OCI-LY7 (cell line): ENCODE measurements around the gene ACSL3. TPM values are rescaled to one million over a fixed set of nuclear protein-coding genes. Genes with fewer than 3 reads are reported as not detected.

Experiments
- BruUV-seq: library from RNA; stranded (reverse); fragments of 400-500 nt; replicated peaks from 2 replicates; lab custom pipeline; 2021; lab: Mats Ljungman, UMichigan
- CTCF ChIA-PET: fragments of 300-600 bp; sonication (Branson Sonifier 250); formaldehyde crosslinking; loops from one replicate; lab custom pipeline; 2022; ENCODE audit warnings: antibody characterized with exemption; ENCODE audit not compliant: unreplicated experiment; lab: Charles Lee
- POLR2A ChIA-PET: fragments of 300-600 bp; sonication (Branson Sonifier 250); formaldehyde crosslinking; loops from one replicate; lab custom pipeline; 2022; ENCODE audit warnings: antibody characterized with exemption; lab: Charles Lee
- DNase-seq: peaks from one replicate; pipeline ENCODE4 v3.0.0-alpha.2; 2015; ENCODE audit warnings: low spot score
- H2AFZ ChIP-seq: fragments of 200-600 bp; sonication (generic), shearing (Covaris generic); 2 replicates; pipeline ENCODE4 v1.6.1; 2014; ENCODE audit warnings: mild to moderate bottlenecking, antibody characterized with exemption, low read length, moderate library complexity
- H3K27ac ChIP-seq: fragments of 200-600 bp; sonication (generic); 2 replicates; pipeline ENCODE4 v1.5.1; 2014; ENCODE audit warnings: mixed run types, low read depth, mild to moderate bottlenecking, moderate library complexity, low read length, inconsistent platforms; ENCODE audit not compliant: poor library complexity, severe bottlenecking
- H3K36me3 ChIP-seq: fragments of 200-600 bp; sonication (generic); 2 replicates; pipeline ENCODE4 v1.6.1; 2014; ENCODE audit warnings: mild to moderate bottlenecking, antibody characterized with exemption, low read length, moderate library complexity, mixed read lengths; ENCODE audit not compliant: insufficient read depth
- H3K4me1 ChIP-seq: fragments of 200-600 bp; sonication (generic); 2 replicates; pipeline ENCODE4 v1.5.1; 2014; ENCODE audit warnings: mild to moderate bottlenecking, low read length; ENCODE audit not compliant: insufficient read depth, poor library complexity, severe bottlenecking
- H3K4me2 ChIP-seq: fragments of 200-600 bp; sonication (generic); 2 replicates; pipeline ENCODE4 v1.6.1; 2014; ENCODE audit warnings: mild to moderate bottlenecking, low read length
- H3K4me3 ChIP-seq: fragments of 200-600 bp; sonication (generic); 2 replicates; pipeline ENCODE4 v1.5.1; 2014; ENCODE audit warnings: mild to moderate bottlenecking, low read depth, low read length; ENCODE audit not compliant: poor library complexity, severe bottlenecking
- H3K79me2 ChIP-seq: fragments of 200-600 bp; sonication (generic); 2 replicates; pipeline ENCODE4 v1.6.1; 2016; ENCODE audit warnings: low read depth, mild to moderate bottlenecking, low read length, moderate library complexity, mixed read lengths; ENCODE audit not compliant: insufficient read depth
- H3K9me2 ChIP-seq: fragments of 200-600 bp; sonication (generic); 2 replicates; pipeline ENCODE4 v1.6.1; 2016; ENCODE audit warnings: mild to moderate bottlenecking, low read length, mixed read lengths; ENCODE audit not compliant: insufficient read depth
- H3K9me3 ChIP-seq: fragments of 200-600 bp; sonication (generic); 2 replicates; pipeline ENCODE4 v1.6.1; 2014; ENCODE audit warnings: mild to moderate bottlenecking, mixed run types, low read length, mixed read lengths
- H4K20me1 ChIP-seq: fragments of 200-600 bp; sonication (generic); 2 replicates; pipeline ENCODE4 v1.6.1; 2014; ENCODE audit warnings: mild to moderate bottlenecking, antibody characterized with exemption, low read length, moderate library complexity, mixed read lengths; ENCODE audit not compliant: insufficient read depth
- CTCF ChIP-seq: fragments of 200-600 bp; sonication (generic); conservative IDR thresholded peaks from 2 replicates; pipeline ENCODE4 v1.5.1; 2014; ENCODE audit warnings: mild to moderate bottlenecking, antibody characterized with exemption, low read length, moderate library complexity, mixed read lengths
- EZH2phosphoT487 ChIP-seq: fragments of 200-600 bp; sonication (generic); IDR thresholded peaks from 2 replicates; pipeline ENCODE4 v1.6.1; 2018; ENCODE audit warnings: low read depth, borderline replicate concordance, mild to moderate bottlenecking, mixed run types, antibody characterized with exemption, low read length, moderate library complexity, mixed read lengths
- intact Hi-C: fragments of 100-400 bp; cut with micrococcal nuclease; formaldehyde crosslinking; loops from one replicate; pipeline ENCODE4 v1.10.0; 2022; ENCODE audit not compliant: unreplicated experiment
- total RNA-seq, 2 experiments: library from RNA; depleted of rRNA in 1 of 2; stranded (reverse); fragments of >200 nt in 1 of 2; shearing (Covaris generic) in 1 of 2; gene quantifications; 2 replicates each; pipeline ENCODE4 v1.2.3, GENCODE V29; 2014 to 2022

ACSL3 gene
- total RNA-seq, 2 experiments from 2014 or later, result 62.6 to 83.2 TPM

GRCh38 chr2:222848862-222849261, 12.0 kb upstream of the ACSL3 start:
- no peak overlapping the region for H3K27ac ChIP-seq
- BruUV-seq, result no TSS peak
- ChIA-PET POLR2A (interaction anchor here (1.1 to 2.5 kb wide), 2 partner anchors 8 to 11 kb away, joined by 3 to 11 read pairs; partner anchors contain the start of gene ACSL3), CTCF (no interaction called here)
- no peaks in the 10 kb centered on the region for H3K79me2 ChIP-seq
- H3K4me2 ChIP-seq, result no peak overlapping the region
- no peaks in the 10 kb centered on the region for H3K36me3 ChIP-seq
- TF ChIP-seq CTCF, result no peak
- TF ChIP-seq EZH2phosphoT487, result no peak
- no peaks in the 10 kb centered on the region for H3K9me3 ChIP-seq
- intact Hi-C loops, result no loop called here
- H2AFZ ChIP-seq, result no peak overlapping the region
- no peaks in the 10 kb centered on the region for H3K4me1 ChIP-seq
- H4K20me1 ChIP-seq, result no peaks in the 10 kb centered on the region
- no peak for DNase-seq
- H3K9me2 ChIP-seq, result no peaks in the 10 kb centered on the region
- H3K4me3 ChIP-seq, result no peak overlapping the region

GRCh38 chr2:222851956-222852617, 8.7 kb upstream of the ACSL3 start:
- BruUV-seq, result no TSS peak
- no peak overlapping the region for H3K4me3 ChIP-seq
- H3K9me3 ChIP-seq, result no peaks in the 10 kb centered on the region
- no peak overlapping the region for H3K4me2 ChIP-seq
- POLR2A ChIA-PET, result no interaction called here
- H3K79me2 ChIP-seq, result no peaks in the 10 kb centered on the region
- CTCF ChIA-PET, result no interaction called here
- TF ChIP-seq EZH2phosphoT487 (no peak), CTCF (no peak)
- no peak overlapping the region for H2AFZ ChIP-seq
- intact Hi-C loops, result no loop called here
- no peaks in the 10 kb centered on the region for H3K4me1 ChIP-seq
- H4K20me1 ChIP-seq, result no peaks in the 10 kb centered on the region
- no peak overlapping the region for H3K27ac ChIP-seq
- no peak for DNase-seq
- H3K36me3 ChIP-seq, result no peaks in the 10 kb centered on the region
- no peaks in the 10 kb centered on the region for H3K9me2 ChIP-seq
